Measurements from ENCODE around the gene RXRA.

The RXRA gene

DNA sequence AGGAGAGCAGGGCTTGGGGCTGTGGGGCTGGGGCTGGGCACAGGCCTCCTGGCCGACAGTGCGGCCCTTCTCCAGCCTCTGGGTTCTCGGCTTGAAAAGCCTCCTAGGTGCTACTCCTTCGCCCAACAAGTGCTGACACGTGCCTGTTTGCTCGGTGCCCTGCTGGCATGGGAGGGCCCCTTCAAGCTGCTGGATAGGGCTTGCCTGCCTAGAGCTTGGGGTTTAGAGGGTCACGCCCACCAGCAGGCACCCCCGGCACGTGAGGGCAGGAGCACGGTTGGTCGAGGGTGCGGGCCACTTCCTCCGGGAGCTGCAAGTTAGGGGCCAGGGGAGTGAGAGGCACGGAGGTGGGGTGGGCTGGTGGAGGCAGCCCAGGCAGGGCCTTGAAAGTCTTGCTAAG, 106.2 kb downstream of the RXRA start:
- Histone ChIP-seq H3K9ac (ENCODE audit: low read length) (peak overlapping the region; percentile 54), H3K4me1 (ENCODE audit: control insufficient read depth, insufficient read depth, low read length) (peaks cover 54% of the 10 kb centered on the region), H3K9me3 (ENCODE audit: control insufficient read depth, low read length) (no peaks in the 10 kb centered on the region), H3K27me3 (replicated peaks; ENCODE audit: control insufficient read depth, insufficient read depth, low read length) (no peaks in the 10 kb centered on the region), H3K4me3 (ENCODE audit: low read length) (no peak overlapping the region), H3K36me3 (ENCODE audit: control insufficient read depth, insufficient read depth, low read length, severe bottlenecking) (peaks cover 45% of the 10 kb centered on the region)
- DNase-seq (ENCODE audit: low read depth): no peak

- H3K9ac ChIP-seq (ENCODE audit: low read length): peak overlapping the region; percentile 54
- no peaks in the 10 kb centered on the region for H3K9me3 ChIP-seq (ENCODE audit: control insufficient read depth, low read length)
- no peak overlapping the region for H3K4me3 ChIP-seq (ENCODE audit: low read length)
- peak; percentile 73 for DNase-seq (ENCODE audit: low read depth)
- peaks cover 54% of the 10 kb centered on the region for H3K4me1 ChIP-seq (ENCODE audit: control insufficient read depth, insufficient read depth, low read length)
- no peaks in the 10 kb centered on the region for H3K27me3 ChIP-seq (replicated peaks; ENCODE audit: control insufficient read depth, insufficient read depth, low read length)
- H3K36me3 ChIP-seq (ENCODE audit: control insufficient read depth, insufficient read depth, low read length, severe bottlenecking): peaks cover 47% of the 10 kb centered on the region
Measured at GRCh38 chr9:134433101-134433500, 106.8 kb downstream of the RXRA start.

- no peaks in the 10 kb centered on the region for H3K9me3 ChIP-seq (ENCODE audit: control insufficient read depth, low read length)
- H3K4me1 ChIP-seq (ENCODE audit: control insufficient read depth, insufficient read depth, low read length): peaks cover 54% of the 10 kb centered on the region
- H3K27me3 ChIP-seq (replicated peaks; ENCODE audit: control insufficient read depth, insufficient read depth, low read length): no peaks in the 10 kb centered on the region
- DNase-seq (ENCODE audit: low read depth): no peak
- H3K36me3 ChIP-seq (ENCODE audit: control insufficient read depth, insufficient read depth, low read length, severe bottlenecking): peaks cover 44% of the 10 kb centered on the region
- no peak overlapping the region for H3K4me3 ChIP-seq (ENCODE audit: low read length)
- H3K9ac ChIP-seq (ENCODE audit: low read length): peak overlapping the region; percentile 75
Measured at GRCh38 chr9:134433909-134434882, 107.9 kb downstream of the RXRA start.

- peak; percentile 98 for DNase-seq (ENCODE audit: low read depth)
- Histone ChIP-seq H3K9ac (ENCODE audit: low read length) (peak overlapping the region; percentile 74), H3K36me3 (ENCODE audit: control insufficient read depth, insufficient read depth, low read length, severe bottlenecking) (peaks cover 41% of the 10 kb centered on the region), H3K4me3 (ENCODE audit: low read length) (no peak overlapping the region), H3K27me3 (replicated peaks; ENCODE audit: control insufficient read depth, insufficient read depth, low read length) (no peaks in the 10 kb centered on the region), H3K9me3 (ENCODE audit: control insufficient read depth, low read length) (no peaks in the 10 kb centered on the region), H3K4me1 (ENCODE audit: control insufficient read depth, insufficient read depth, low read length) (peaks cover 54% of the 10 kb centered on the region)
Measured at GRCh38 chr9:134434894-134435506, 108.7 kb downstream of the RXRA start.

DNA sequence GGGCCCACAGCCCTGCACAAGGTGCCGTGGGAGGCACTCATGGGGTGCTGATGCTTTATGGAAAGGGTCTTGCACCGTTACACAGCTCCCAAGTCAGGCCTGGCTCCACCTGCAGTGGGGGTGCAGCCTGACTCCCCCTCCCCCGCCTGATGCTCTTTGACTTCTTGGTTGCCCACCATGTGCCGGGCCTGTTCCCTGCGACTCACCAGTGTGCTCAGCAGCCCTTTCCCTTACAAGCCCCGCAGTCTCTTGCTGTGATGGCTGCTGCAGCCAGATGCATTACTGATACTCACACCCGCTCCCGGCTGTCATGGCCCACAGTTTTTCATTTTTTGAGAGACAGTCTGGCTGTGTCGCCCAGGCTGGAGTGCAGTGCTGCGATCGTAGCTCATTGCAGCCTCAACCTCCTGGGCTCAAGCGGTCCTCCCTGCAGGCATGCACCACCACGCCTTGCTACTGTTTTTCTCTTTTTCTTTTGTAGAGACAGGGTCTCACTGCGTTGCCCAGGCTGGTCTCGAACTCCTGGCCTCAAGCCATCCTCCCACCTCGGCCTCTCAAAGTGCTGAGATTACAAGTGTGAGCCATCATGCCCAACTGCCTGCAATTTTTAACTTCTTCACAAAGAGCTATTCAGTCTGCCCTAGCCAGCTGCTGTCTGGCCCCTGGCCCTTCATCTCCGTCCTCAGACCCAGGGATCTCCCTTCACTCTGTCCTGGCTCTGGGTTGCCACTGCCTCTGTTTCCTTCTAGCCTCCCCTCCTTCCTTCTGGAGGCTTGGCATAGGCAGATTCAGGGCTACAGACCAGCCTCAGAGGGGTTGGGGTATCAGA, 109.5 kb downstream of the RXRA start:
- Histone ChIP-seq H3K9me3 (ENCODE audit: control insufficient read depth, low read length) (no peaks in the 10 kb centered on the region), H3K27me3 (replicated peaks; ENCODE audit: control insufficient read depth, insufficient read depth, low read length) (no peaks in the 10 kb centered on the region), H3K4me1 (ENCODE audit: control insufficient read depth, insufficient read depth, low read length) (peaks cover 53% of the 10 kb centered on the region), H3K4me3 (ENCODE audit: low read length) (no peak overlapping the region), H3K36me3 (ENCODE audit: control insufficient read depth, insufficient read depth, low read length, severe bottlenecking) (peaks cover 34% of the 10 kb centered on the region), H3K9ac (ENCODE audit: low read length) (peak overlapping the region; percentile 74)
- DNase-seq (ENCODE audit: low read depth): no peak

DNA sequence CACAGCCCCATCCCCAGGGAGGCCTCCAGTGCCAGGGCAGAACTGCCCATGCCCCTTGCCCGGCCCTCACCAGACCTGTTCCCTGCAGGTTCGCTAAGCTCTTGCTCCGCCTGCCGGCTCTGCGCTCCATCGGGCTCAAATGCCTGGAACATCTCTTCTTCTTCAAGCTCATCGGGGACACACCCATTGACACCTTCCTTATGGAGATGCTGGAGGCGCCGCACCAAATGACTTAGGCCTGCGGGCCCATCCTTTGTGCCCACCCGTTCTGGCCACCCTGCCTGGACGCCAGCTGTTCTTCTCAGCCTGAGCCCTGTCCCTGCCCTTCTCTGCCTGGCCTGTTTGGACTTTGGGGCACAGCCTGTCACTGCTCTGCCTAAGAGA, 110.1 kb downstream of the RXRA start:
- peaks cover 47% of the 10 kb centered on the region for H3K4me1 ChIP-seq (ENCODE audit: control insufficient read depth, insufficient read depth, low read length)
- H3K9ac ChIP-seq (ENCODE audit: low read length): peak overlapping the region; percentile 74
- H3K4me3 ChIP-seq (ENCODE audit: low read length): no peak overlapping the region
- H3K36me3 ChIP-seq (ENCODE audit: control insufficient read depth, insufficient read depth, low read length, severe bottlenecking): peaks cover 34% of the 10 kb centered on the region
- H3K27me3 ChIP-seq (replicated peaks; ENCODE audit: control insufficient read depth, insufficient read depth, low read length): no peaks in the 10 kb centered on the region
- H3K9me3 ChIP-seq (ENCODE audit: control insufficient read depth, low read length): no peaks in the 10 kb centered on the region
- no peak for DNase-seq (ENCODE audit: low read depth)

DNA sequence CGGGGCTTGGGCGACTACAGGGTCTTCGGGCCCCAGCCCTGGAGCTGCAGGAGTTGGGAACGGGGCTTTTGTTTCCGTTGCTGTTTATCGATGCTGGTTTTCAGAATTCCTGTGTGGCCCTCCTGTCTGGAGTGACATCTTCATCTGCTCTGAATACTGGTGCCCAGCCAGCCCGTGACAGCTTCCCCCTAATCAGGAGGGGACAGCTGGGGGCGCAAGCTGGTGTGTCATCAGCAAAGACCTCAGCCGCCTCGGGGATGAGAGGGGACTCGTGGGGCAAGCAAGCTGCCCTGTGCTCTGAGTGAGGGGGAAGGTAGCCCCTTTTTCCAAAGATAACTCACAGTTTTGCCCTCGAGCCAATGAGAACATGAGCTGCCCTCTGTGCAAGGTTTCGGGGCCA, 110.7 kb downstream of the RXRA start:
- no peaks in the 10 kb centered on the region for H3K9me3 ChIP-seq (ENCODE audit: control insufficient read depth, low read length)
- no peak for DNase-seq (ENCODE audit: low read depth)
- H3K36me3 ChIP-seq (ENCODE audit: control insufficient read depth, insufficient read depth, low read length, severe bottlenecking): peaks cover 34% of the 10 kb centered on the region
- H3K4me1 ChIP-seq (ENCODE audit: control insufficient read depth, insufficient read depth, low read length): peaks cover 46% of the 10 kb centered on the region
- H3K27me3 ChIP-seq (replicated peaks; ENCODE audit: control insufficient read depth, insufficient read depth, low read length): no peaks in the 10 kb centered on the region
- no peak overlapping the region for H3K9ac ChIP-seq (ENCODE audit: low read length)
- no peak overlapping the region for H3K4me3 ChIP-seq (ENCODE audit: low read length)

- no peak overlapping the region for H3K4me3 ChIP-seq (ENCODE audit: low read length)
- DNase-seq (ENCODE audit: low read depth): no peak
- peaks cover 46% of the 10 kb centered on the region for H3K4me1 ChIP-seq (ENCODE audit: control insufficient read depth, insufficient read depth, low read length)
- peaks cover 34% of the 10 kb centered on the region for H3K36me3 ChIP-seq (ENCODE audit: control insufficient read depth, insufficient read depth, low read length, severe bottlenecking)
- H3K9me3 ChIP-seq (ENCODE audit: control insufficient read depth, low read length): no peaks in the 10 kb centered on the region
- H3K9ac ChIP-seq (ENCODE audit: low read length): no peak overlapping the region
- H3K27me3 ChIP-seq (replicated peaks; ENCODE audit: control insufficient read depth, insufficient read depth, low read length): no peaks in the 10 kb centered on the region
Measured at GRCh38 chr9:134437403-134438194, 111.3 kb downstream of the RXRA start.

- no peaks in the 10 kb centered on the region for H3K27me3 ChIP-seq (replicated peaks; ENCODE audit: control insufficient read depth, insufficient read depth, low read length)
- H3K4me3 ChIP-seq (ENCODE audit: low read length): no peak overlapping the region
- no peak for DNase-seq (ENCODE audit: low read depth)
- H3K9me3 ChIP-seq (ENCODE audit: control insufficient read depth, low read length): no peaks in the 10 kb centered on the region
- H3K9ac ChIP-seq (ENCODE audit: low read length): no peak overlapping the region
- H3K4me1 ChIP-seq (ENCODE audit: control insufficient read depth, insufficient read depth, low read length): peaks cover 44% of the 10 kb centered on the region
- H3K36me3 ChIP-seq (ENCODE audit: control insufficient read depth, insufficient read depth, low read length, severe bottlenecking): peaks cover 34% of the 10 kb centered on the region
Measured at GRCh38 chr9:134438195-134438788, 112.0 kb downstream of the RXRA start.

DNA sequence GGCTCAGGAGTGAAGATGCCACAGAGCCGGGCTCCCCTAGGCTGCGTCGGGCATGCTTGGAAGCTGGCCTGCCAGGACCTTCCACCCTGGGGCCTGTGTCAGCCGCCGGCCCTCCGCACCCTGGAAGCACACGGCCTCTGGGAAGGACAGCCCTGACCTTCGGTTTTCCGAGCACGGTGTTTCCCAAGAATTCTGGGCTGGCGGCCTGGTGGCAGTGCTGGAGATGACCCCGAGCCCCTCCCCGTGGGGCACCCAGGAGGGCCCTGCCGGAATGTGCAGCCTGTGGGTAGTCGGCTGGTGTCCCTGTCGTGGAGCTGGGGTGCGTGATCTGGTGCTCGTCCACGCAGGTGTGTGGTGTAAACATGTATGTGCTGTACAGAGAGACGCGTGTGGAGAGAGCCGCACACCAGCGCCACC, 113.1 kb downstream of the RXRA start:
- Histone ChIP-seq H3K27me3 (replicated peaks; ENCODE audit: control insufficient read depth, insufficient read depth, low read length) (no peaks in the 10 kb centered on the region), H3K9me3 (ENCODE audit: control insufficient read depth, low read length) (no peaks in the 10 kb centered on the region), H3K36me3 (ENCODE audit: control insufficient read depth, insufficient read depth, low read length, severe bottlenecking) (peaks cover 25% of the 10 kb centered on the region), H3K9ac (ENCODE audit: low read length) (no peak overlapping the region), H3K4me3 (ENCODE audit: low read length) (no peak overlapping the region), H3K4me1 (ENCODE audit: control insufficient read depth, insufficient read depth, low read length) (peaks cover 39% of the 10 kb centered on the region)
- no peak for DNase-seq (ENCODE audit: low read depth)
